Memory B cell (primary cell): Measurements from ENCODE around the gene NDUFS6.

Source experiments
- ATAC-seq: fragments of 150-1000 bp; cut with Tn5 transposase; 2 replicates; pipeline ENCODE4 v1.10.0; 2021; ENCODE audit warnings: low read depth, mild to moderate bottlenecking, moderate library complexity
- DNase-seq, 2 donors: peaks; one replicate each; pipeline ENCODE4 v3.0.0; 2022; ENCODE audit warnings: low spot score in 2 of 2
- H3K27ac Mint-ChIP-seq: one replicate; pipeline ENCODE4 v1.8.0; 2022; ENCODE audit warnings: mild to moderate bottlenecking, moderate library complexity, mixed read lengths
- H3K27me3 Mint-ChIP-seq: one replicate; pipeline ENCODE4 v1.8.0; 2022; ENCODE audit warnings: mixed read lengths
- H3K36me3 Mint-ChIP-seq: one replicate; pipeline ENCODE4 v1.8.0; 2022; ENCODE audit warnings: mild to moderate bottlenecking, mixed read lengths
- H3K4me1 Mint-ChIP-seq: one replicate; pipeline ENCODE4 v1.8.0; 2022; ENCODE audit warnings: mixed read lengths
- H3K4me3 Mint-ChIP-seq: one replicate; pipeline ENCODE4 v1.8.0; 2022; ENCODE audit warnings: mild to moderate bottlenecking, moderate library complexity, mixed read lengths
- H3K9me3 Mint-ChIP-seq: one replicate; pipeline ENCODE4 v1.8.0; 2022; ENCODE audit warnings: mixed read lengths

NDUFS6 gene

DNA sequence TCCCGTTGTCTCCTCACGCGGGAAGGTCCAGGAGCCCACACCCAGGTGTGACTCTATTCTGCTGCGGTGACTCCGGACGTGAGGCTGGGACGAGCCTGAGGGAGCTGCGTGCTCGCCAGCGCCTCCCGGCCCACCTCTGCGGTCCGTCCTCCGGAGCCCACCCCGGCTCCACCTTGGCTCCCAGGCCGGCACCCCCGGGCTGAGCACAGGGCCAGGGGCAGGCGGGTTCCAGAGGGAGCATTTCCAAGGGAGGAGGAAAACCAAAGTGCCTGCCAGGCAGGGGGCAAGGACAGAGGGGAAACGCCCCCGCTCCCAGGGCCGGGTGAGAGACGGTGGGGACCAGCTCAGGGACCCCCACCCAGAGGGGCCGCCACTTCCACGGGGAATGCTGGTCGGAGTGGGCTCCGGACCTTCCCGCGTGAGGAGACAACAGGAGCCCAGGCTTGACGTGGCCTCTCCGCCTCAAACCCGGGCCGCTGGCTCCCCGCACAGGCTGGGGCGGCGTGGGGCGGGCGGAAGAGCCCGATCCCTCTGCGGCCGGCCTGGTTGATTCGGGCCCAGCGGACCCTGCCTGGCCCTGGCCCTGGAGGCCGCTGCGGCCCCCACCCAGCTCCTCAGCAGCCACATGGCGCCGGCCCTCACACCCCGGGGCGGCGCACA lies 55.5 kb downstream of the NDUFS6 start:
- Mint-ChIP-seq H3K4me1 (no peaks in the 10 kb centered on the region), H3K27me3 (peaks cover 13% of the 10 kb centered on the region), H3K36me3 (no peaks in the 10 kb centered on the region), H3K4me3 (no peak overlapping the region), H3K27ac (no peak overlapping the region), H3K9me3 (no peaks in the 10 kb centered on the region)
- ATAC-seq: no peak
- DNase-seq: no peak

DNA sequence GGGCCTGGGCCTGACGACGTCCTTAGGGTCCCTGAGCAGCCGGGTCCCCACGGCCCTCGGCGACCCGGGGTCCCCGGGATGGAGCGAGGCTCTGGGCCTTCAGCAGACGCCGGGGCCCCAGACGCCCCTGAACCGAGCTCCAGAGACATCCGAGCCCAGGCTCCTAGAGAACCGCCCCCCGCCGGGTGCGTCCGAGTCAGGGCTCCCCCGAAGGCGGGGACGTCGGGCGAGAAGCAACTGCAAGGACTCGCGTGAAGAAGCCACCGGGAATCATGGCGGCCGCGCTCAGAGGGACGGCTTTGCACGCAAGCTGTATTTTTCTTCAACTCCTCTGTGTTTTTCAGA lies 56.0 kb downstream of the NDUFS6 start:
- H3K36me3 Mint-ChIP-seq: no peaks in the 10 kb centered on the region
- peaks cover 13% of the 10 kb centered on the region for H3K27me3 Mint-ChIP-seq
- no peaks in the 10 kb centered on the region for H3K9me3 Mint-ChIP-seq
- no peak overlapping the region for H3K27ac Mint-ChIP-seq
- no peaks in the 10 kb centered on the region for H3K4me1 Mint-ChIP-seq
- no peak for DNase-seq
- no peak for ATAC-seq
- no peak overlapping the region for H3K4me3 Mint-ChIP-seq

DNA sequence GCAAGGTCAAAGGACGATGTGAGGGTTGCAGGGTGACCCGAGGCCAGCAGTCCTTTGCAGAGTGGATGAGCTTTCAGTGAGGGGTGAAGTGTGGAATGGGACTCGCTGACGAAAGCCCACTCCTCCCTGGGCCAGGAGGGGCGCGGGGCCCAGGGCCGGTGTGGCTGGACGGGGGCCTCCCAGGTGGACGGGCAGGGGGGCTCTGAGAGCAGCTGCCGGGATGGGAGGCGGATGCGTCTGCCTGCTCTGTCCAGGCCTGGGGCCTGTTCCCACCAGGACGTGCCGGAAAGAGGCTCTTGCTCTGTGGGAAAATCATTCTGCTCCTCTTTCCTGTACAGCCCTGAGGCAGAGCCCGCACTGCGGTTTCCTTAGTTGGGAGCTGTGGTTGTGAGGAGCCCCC lies 57.2 kb downstream of the NDUFS6 start:
- Mint-ChIP-seq H3K36me3 (no peaks in the 10 kb centered on the region), H3K4me1 (no peaks in the 10 kb centered on the region), H3K4me3 (no peak overlapping the region), H3K27ac (no peak overlapping the region), H3K27me3 (peaks cover 16% of the 10 kb centered on the region), H3K9me3 (no peaks in the 10 kb centered on the region)
- DNase-seq (no peak), ATAC-seq (no peak)

DNA sequence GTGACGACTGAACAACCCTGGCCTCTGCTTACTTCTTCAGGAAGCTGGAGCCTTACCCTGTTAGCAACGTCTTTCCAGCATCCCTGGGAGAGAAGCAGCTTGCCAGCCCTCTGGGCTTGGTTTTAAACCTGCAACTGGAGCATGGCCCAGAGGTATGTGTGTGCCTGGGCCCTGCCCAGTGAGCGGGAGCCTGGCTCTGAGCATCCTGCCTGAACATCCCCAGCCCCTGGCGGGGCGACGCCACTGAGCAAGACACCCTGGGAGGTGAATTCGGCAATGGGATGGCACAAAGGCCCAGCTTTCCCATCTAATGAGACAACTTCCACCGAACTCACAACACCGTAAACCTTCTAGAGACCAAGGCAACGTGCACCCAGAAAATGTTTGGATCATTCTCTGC lies 57.9 kb downstream of the NDUFS6 start:
- no peaks in the 10 kb centered on the region for H3K36me3 Mint-ChIP-seq
- H3K4me1 Mint-ChIP-seq: no peaks in the 10 kb centered on the region
- no peak overlapping the region for H3K4me3 Mint-ChIP-seq
- no peaks in the 10 kb centered on the region for H3K9me3 Mint-ChIP-seq
- DNase-seq (no peak), ATAC-seq (no peak)
- H3K27ac Mint-ChIP-seq: no peak overlapping the region
- peaks cover 9% of the 10 kb centered on the region for H3K27me3 Mint-ChIP-seq

- no peaks in the 10 kb centered on the region for H3K9me3 Mint-ChIP-seq
- H3K27me3 Mint-ChIP-seq: peaks cover 14% of the 10 kb centered on the region
- no peak overlapping the region for H3K4me3 Mint-ChIP-seq
- no peaks in the 10 kb centered on the region for H3K4me1 Mint-ChIP-seq
- no peak overlapping the region for H3K27ac Mint-ChIP-seq
- DNase-seq (no peak), ATAC-seq (no peak)
- H3K36me3 Mint-ChIP-seq: no peaks in the 10 kb centered on the region
Measured at GRCh38 chr5:1860021-1860610, 58.9 kb downstream of the NDUFS6 start.

DNA sequence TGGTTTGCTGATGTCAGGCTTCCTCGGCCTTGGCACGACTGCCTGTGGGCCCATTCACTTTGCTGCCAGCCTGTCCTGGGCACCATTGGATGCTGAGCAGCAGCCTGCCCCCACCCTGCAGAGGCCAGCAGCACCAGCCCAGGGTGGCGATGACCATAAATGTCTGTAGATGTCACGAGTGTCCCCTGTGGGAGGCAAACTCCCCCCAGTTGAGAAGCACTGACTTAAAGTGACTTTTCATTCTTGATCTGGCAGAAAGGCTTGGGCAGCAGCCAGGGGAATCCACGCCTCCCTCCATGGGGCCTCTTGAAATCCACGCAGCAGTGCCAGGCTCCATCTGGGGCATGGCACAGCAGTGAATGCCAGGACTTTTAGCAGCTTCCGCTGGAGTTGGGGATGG lies 59.7 kb downstream of the NDUFS6 start:
- Mint-ChIP-seq H3K4me1 (no peaks in the 10 kb centered on the region), H3K27me3 (peaks cover 14% of the 10 kb centered on the region), H3K27ac (no peak overlapping the region), H3K9me3 (no peaks in the 10 kb centered on the region), H3K4me3 (no peak overlapping the region), H3K36me3 (no peaks in the 10 kb centered on the region)
- DNase-seq (no peak), ATAC-seq (no peak)

DNA sequence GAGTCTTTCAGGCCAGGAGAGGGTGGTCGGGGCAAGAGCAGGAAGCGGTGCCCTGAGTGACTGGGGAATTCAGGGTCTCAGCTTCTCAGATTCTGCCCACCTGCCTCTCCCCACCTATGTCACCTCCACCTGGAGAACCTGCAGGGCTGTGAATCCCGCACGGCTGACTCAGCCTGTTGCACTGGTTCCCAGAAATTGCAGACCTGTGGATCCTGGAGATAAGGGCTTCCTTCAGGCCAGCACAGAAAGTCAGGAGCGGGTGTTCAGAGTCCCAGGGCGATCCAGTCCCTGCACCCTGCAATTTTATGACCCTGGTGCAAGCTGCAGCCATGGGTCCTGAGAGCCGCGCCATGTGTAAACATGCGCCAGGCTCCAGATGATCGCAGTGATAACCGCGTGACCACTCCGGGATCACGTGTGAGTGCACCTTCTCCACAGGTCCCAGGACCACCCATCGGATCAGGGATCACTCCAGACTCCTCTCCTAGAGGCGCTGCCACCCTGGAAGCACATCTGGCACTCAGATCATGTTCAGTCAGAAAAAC lies 63.8 kb downstream of the NDUFS6 start:
- Mint-ChIP-seq H3K36me3 (no peaks in the 10 kb centered on the region), H3K4me3 (no peak overlapping the region), H3K27me3 (peaks cover 18% of the 10 kb centered on the region), H3K27ac (no peak overlapping the region), H3K4me1 (no peaks in the 10 kb centered on the region), H3K9me3 (no peaks in the 10 kb centered on the region)
- DNase-seq (no peak), ATAC-seq (no peak)

GRCh38 chr5:1865486-1865885 lies 64.3 kb downstream of the NDUFS6 start:
- peaks cover 18% of the 10 kb centered on the region for H3K27me3 Mint-ChIP-seq
- H3K9me3 Mint-ChIP-seq: no peaks in the 10 kb centered on the region
- no peaks in the 10 kb centered on the region for H3K36me3 Mint-ChIP-seq
- no peak overlapping the region for H3K27ac Mint-ChIP-seq
- DNase-seq: no peak
- no peak overlapping the region for H3K4me3 Mint-ChIP-seq
- no peak for ATAC-seq
- H3K4me1 Mint-ChIP-seq: no peaks in the 10 kb centered on the region
